ENCODE data around the gene PDLIM1. TPM values are rescaled to one million over a fixed set of nuclear protein-coding genes. Genes with fewer than 3 reads are reported as not detected.

Gene PDLIM1
- total RNA-seq, 4 donors from 2014 or later = 25.4 to 74.1 (median 68.5) TPM

DNA sequence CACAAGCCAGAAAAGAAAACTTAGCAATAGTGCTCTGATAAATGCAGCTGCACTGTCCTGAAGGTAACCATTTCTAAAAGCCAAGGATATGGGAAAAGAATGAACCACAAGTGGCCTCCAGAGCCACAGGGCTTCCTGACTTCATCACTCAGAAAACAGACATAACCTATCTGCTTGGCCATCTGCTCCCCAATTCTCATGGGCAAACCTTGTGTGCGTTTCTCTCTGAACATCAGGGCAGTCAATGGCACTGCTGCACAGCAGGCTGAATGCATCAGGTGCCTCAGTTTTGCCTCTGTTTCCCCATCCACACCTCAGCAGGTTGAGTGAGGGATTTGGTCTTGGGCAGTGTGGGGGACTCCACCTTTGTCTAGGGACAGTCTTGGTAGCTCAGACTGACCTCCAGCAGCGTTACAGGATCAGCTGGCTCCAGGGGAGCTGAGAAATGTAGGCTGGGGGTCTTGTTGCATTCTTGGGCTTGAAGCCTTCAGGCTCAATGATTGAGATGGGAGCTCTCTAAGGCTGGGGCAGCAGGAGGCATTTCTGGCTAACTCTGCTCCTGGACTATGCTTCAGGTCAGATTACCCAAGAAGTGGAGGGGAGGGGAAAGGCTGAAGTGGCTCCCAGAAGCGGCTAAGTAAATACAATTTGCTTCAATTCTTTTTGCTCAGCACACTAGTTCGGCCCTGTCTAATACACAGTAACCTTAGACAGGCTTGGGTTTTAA lies 23.6 kb upstream of the PDLIM1 start:
- Histone ChIP-seq H3K27ac (peak overlapping the region in 2 of 4 donors; percentile 13 to 44), H3K9me3 (no peaks in the 10 kb centered on the region), H3K27me3 (no peaks in the 10 kb centered on the region), H3K36me3 (peaks cover 0 to 73% of the 10 kb centered on the region in 2 donors), H3K4me3 (no peak overlapping the region), H3K4me1 (peaks cover 0 to 79% (median 0%) of the 10 kb centered on the region in 3 donors)
- TF ChIP-seq POLR2AphosphoS5 (IDR thresholded peaks at IDR 0.05) (peak; percentile 43), POLR2A (IDR thresholded peaks at IDR 0.05) (no peak)
- 79 to 80% methylated on average over 3 of the region's 4 CpGs for WGBS, 2 donors (ENCODE audit: low coverage in 1 of 2)
- no peak for ATAC-seq

DNA sequence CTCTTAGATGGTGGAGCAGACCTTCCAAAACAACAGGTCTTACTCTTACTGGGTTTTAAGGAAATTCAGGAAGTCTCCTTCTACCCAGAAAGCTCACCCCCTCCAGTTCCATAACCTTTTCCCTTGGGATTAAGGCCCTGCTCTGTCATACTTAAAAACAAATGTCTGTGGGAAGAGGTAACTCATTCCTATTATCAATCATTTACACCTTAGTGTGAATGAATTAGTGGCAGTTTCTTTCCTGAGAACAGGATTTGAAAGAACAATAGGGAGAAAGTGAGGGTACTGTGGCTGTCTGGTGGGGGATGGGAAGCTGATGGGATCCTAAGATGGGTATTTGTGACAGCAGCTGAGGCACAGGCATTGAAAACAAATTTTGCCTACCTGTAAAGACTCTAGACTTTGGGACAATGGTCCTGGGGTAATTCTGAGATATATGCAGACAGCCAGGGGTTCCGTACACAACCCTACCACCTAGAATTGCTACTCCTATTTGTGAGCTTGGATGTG lies 22.2 kb upstream of the PDLIM1 start:
- ATAC-seq = no peak
- peaks cover 0 to 85% (median 4%) of the 10 kb centered on the region in 3 donors for H3K4me1 ChIP-seq
- WGBS, 2 donors (ENCODE audit: low coverage in 1 of 2) = 71 to 100% methylated on average over 1 of the region's 1 CpG
- TF ChIP-seq EP300 (IDR thresholded peaks at IDR 0.05) (no peak), POLR2AphosphoS5 (IDR thresholded peaks at IDR 0.05) (no peak), POLR2A (IDR thresholded peaks at IDR 0.05) (no peak)
- TF ChIP-seq, protein P1, sequence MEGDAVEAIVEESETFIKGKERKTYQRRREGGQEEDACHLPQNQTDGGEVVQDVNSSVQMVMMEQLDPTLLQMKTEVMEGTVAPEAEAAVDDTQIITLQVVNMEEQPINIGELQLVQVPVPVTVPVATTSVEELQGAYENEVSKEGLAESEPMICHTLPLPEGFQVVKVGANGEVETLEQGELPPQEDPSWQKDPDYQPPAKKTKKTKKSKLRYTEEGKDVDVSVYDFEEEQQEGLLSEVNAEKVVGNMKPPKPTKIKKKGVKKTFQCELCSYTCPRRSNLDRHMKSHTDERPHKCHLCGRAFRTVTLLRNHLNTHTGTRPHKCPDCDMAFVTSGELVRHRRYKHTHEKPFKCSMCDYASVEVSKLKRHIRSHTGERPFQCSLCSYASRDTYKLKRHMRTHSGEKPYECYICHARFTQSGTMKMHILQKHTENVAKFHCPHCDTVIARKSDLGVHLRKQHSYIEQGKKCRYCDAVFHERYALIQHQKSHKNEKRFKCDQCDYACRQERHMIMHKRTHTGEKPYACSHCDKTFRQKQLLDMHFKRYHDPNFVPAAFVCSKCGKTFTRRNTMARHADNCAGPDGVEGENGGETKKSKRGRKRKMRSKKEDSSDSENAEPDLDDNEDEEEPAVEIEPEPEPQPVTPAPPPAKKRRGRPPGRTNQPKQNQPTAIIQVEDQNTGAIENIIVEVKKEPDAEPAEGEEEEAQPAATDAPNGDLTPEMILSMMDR (IDR thresholded peaks at IDR 0.05) = no peak
- no peak overlapping the region for H3K4me3 ChIP-seq
- H3K9me3 ChIP-seq = no peaks in the 10 kb centered on the region
- peaks cover 0 to 60% of the 10 kb centered on the region in 2 donors for H3K36me3 ChIP-seq
- peak overlapping the region in 2 of 4 donors; percentile 13 to 14 for H3K27ac ChIP-seq
- H3K27me3 ChIP-seq = no peaks in the 10 kb centered on the region

DNA sequence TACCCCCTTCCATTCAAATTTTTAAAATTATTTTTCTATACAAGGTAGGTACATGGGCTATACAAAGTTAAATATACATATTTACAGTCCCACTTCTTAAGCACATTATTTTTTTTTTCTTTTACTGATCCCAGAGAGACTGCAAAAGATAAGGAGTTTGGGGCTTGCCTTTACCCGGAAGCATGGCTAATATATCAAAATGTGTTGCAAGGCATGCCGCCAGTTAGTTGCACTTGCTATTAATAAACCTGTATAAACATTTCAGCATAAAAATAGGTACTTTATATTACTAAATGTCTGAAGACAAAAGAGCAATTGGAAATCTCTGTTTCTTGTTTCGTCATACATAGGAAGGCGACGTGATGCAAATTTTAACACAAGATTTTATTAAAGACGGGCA lies 21.5 kb upstream of the PDLIM1 start:
- peak overlapping the region in 1 of 4 donors; percentile 18 for H3K27ac ChIP-seq
- 44 to 47% methylated on average over 6 of the region's 6 CpGs for WGBS, 2 donors (ENCODE audit: low coverage in 1 of 2)
- ATAC-seq = no peak
- H3K4me3 ChIP-seq = no peak overlapping the region
- H3K4me1 ChIP-seq = peaks cover 0 to 86% (median 4%) of the 10 kb centered on the region in 3 donors
- H3K9me3 ChIP-seq = no peaks in the 10 kb centered on the region
- TF ChIP-seq POLR2AphosphoS5 (IDR thresholded peaks at IDR 0.05) (peak; percentile 77), EP300 (IDR thresholded peaks at IDR 0.05) (no peak)
- TF ChIP-seq, protein P1 (IDR thresholded peaks at IDR 0.05) = no peak
- peaks cover 0 to 53% of the 10 kb centered on the region in 2 donors for H3K36me3 ChIP-seq
- no peaks in the 10 kb centered on the region for H3K27me3 ChIP-seq

DNA sequence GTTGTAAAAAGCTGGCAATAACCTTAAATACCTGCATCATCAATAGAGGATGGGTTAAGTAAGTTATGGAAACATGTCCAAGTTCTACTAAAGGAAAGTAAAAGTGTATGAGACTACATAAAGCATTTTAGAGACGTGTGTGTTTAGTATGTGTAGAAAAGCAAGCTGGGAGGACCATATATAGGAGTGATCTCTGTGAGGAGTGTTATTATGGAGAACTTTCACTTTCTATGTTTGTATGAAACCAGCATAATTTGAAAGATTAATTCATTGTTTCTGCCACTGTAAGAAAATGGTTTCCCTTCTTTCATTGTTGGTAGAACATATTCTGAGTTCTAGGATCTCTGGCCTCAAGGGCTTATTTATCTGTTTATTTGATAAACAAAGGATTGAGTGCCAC lies 19.2 kb upstream of the PDLIM1 start:
- H3K36me3 ChIP-seq = peaks cover 0 to 30% of the 10 kb centered on the region in 2 donors
- H3K27me3 ChIP-seq = no peaks in the 10 kb centered on the region
- no peak overlapping the region for H3K4me3 ChIP-seq
- 21 to 40% methylated on average over 1 of the region's 1 CpG for WGBS, 2 donors (ENCODE audit: low coverage in 1 of 2)
- TF ChIP-seq EP300 (IDR thresholded peaks at IDR 0.05) = no peak
- TF ChIP-seq POLR2A (IDR thresholded peaks at IDR 0.05) = no peak
- no peak for TF ChIP-seq POLR2AphosphoS5 (IDR thresholded peaks at IDR 0.05)
- TF ChIP-seq, protein P1 (IDR thresholded peaks at IDR 0.05) = no peak
- H3K27ac ChIP-seq = peak overlapping the region in 3 of 4 donors; percentile 54 to 79 (median 62)
- ATAC-seq = no peak
- H3K9me3 ChIP-seq = no peaks in the 10 kb centered on the region
- peaks cover 0 to 65% (median 4%) of the 10 kb centered on the region in 3 donors for H3K4me1 ChIP-seq

DNA sequence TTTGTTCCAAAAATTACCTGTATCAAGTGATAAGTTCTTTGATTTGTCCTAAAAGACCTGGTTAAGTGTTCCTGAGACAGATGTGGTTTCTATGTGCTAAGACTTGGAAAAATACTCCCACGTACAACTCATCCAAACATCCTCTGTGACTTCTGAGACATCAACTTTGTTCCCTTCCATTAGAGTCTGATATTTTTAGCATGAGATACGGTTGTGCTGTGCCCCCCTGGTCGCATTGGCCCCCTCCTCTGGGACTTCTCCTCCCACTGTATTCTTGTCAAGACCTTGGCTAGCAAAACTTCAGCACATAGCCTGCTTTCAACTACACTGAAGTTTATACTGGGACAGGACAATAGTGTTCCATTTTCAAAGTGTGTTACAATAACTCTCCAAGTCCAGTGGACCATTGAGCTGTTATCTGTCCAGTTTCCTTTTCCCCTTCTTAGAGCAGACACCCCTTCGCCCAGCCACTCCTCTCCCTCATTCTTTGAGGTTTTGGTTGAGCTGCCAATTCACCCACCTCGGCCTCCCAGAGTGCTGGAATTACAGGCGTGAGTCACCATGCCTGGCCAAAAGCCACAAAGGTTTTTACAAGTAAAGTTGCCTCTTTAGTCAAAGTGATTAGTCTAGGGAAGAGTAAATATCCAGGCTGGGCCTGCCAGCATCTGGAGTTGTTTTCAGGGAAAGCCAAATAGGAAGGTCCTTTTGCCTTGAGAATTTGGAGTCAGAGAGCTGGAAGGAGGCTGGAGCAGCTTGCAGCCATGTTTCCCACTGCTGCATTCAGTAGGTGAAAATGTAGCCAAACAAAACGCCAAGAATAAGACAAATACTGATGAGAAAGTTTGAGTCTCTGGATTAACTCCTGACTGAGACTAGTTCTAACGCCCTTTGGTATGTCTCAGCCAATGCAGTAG lies 17.8 kb upstream of the PDLIM1 start:
- H3K9me3 ChIP-seq = no peaks in the 10 kb centered on the region
- peak; percentile 93 for TF ChIP-seq POLR2AphosphoS5 (IDR thresholded peaks at IDR 0.05)
- TF ChIP-seq EP300 (IDR thresholded peaks at IDR 0.05) = no peak
- TF ChIP-seq, protein P1 (IDR thresholded peaks at IDR 0.05) = no peak
- H3K27ac ChIP-seq = peak overlapping the region in 3 of 4 donors; percentile 54 to 79 (median 62)
- H3K4me3 ChIP-seq = no peak overlapping the region
- 11 to 23% methylated on average over 5 to 8 of the region's 8 CpGs for WGBS, 2 donors (ENCODE audit: low coverage in 1 of 2)
- no peaks in the 10 kb centered on the region for H3K27me3 ChIP-seq
- peaks cover 0 to 52% (median 4%) of the 10 kb centered on the region in 3 donors for H3K4me1 ChIP-seq
- ATAC-seq = peak; percentile 87
- H3K36me3 ChIP-seq = peaks cover 0 to 17% of the 10 kb centered on the region in 2 donors
